ENCODE results near the gene ZNF555. TPM values are rescaled to one million over a fixed set of nuclear protein-coding genes. Genes with fewer than 3 reads are reported as not detected.

The ZNF555 gene
- total and polyA plus RNA-seq, 2 of the 13 experiments (the other 11 are each of a cell fraction or from before 2014, with no cell fraction given): 5.0 to 8.0 TPM

DNA sequence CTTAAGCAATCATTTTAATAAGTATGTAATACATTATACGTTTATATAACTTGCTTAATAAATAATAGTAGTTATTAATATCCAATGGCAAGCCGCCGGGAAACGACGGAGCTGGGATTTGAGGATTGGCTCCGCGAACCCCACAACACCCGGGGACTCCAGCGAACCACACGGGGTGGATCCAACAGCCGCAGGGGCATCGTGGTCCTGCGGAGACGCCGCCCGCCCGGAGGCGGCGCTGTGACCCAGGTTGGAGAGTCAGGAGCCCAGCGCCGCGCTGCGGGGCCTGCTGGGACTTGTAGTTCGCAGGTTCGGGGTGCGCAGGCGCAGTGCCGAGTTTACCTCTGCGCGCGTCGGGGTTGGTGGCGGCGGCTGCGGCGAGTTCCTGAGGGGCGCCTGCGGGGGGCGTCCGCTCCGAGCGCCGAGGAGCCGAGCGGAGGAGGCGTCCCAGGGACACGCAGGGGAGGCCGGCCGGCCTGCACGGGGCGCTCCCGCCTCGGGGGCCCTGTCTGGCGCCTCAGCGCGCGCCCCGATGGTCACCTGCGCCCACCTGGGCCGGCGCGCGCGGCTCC is 21.6 kb upstream of the ZNF555 start, which contains the start of gene ZNF554 (continued):
- TF ChIP-seq, protein P1, sequence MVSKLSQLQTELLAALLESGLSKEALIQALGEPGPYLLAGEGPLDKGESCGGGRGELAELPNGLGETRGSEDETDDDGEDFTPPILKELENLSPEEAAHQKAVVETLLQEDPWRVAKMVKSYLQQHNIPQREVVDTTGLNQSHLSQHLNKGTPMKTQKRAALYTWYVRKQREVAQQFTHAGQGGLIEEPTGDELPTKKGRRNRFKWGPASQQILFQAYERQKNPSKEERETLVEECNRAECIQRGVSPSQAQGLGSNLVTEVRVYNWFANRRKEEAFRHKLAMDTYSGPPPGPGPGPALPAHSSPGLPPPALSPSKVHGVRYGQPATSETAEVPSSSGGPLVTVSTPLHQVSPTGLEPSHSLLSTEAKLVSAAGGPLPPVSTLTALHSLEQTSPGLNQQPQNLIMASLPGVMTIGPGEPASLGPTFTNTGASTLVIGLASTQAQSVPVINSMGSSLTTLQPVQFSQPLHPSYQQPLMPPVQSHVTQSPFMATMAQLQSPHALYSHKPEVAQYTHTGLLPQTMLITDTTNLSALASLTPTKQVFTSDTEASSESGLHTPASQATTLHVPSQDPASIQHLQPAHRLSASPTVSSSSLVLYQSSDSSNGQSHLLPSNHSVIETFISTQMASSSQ (IDR thresholded peaks at IDR 0.05; ENCODE audit: low read depth): no peak
- TF ChIP-seq, protein P1 (CRISPR knock-in tag; IDR thresholded peaks at IDR 0.05; ENCODE audit: borderline replicate concordance): peak; percentile 79
- TF ChIP-seq FOXK2 (IDR thresholded peaks at IDR 0.05): no peak
- 0 out of 2 replicates have a peak, but pooled peaks have one; percentile 77 for TF ChIP-seq MEIS1 (CRISPR knock-in tag; IDR thresholded peaks at IDR 0.05; ENCODE audit: borderline replicate concordance)
- 0 out of 2 replicates have a peak, but pooled peaks have one; percentile 40 for TF ChIP-seq DR1 (CRISPR knock-in tag; IDR thresholded peaks at IDR 0.05)
- TF ChIP-seq, protein P2, sequence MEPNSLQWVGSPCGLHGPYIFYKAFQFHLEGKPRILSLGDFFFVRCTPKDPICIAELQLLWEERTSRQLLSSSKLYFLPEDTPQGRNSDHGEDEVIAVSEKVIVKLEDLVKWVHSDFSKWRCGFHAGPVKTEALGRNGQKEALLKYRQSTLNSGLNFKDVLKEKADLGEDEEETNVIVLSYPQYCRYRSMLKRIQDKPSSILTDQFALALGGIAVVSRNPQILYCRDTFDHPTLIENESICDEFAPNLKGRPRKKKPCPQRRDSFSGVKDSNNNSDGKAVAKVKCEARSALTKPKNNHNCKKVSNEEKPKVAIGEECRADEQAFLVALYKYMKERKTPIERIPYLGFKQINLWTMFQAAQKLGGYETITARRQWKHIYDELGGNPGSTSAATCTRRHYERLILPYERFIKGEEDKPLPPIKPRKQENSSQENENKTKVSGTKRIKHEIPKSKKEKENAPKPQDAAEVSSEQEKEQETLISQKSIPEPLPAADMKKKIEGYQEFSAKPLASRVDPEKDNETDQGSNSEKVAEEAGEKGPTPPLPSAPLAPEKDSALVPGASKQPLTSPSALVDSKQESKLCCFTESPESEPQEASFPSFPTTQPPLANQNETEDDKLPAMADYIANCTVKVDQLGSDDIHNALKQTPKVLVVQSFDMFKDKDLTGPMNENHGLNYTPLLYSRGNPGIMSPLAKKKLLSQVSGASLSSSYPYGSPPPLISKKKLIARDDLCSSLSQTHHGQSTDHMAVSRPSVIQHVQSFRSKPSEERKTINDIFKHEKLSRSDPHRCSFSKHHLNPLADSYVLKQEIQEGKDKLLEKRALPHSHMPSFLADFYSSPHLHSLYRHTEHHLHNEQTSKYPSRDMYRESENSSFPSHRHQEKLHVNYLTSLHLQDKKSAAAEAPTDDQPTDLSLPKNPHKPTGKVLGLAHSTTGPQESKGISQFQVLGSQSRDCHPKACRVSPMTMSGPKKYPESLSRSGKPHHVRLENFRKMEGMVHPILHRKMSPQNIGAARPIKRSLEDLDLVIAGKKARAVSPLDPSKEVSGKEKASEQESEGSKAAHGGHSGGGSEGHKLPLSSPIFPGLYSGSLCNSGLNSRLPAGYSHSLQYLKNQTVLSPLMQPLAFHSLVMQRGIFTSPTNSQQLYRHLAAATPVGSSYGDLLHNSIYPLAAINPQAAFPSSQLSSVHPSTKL (CRISPR knock-in tag; IDR thresholded peaks at IDR 0.05): peak; percentile 69; the same call in 1 of the 2 replicates
- TF ChIP-seq GABPA (IDR thresholded peaks at IDR 0.05; ENCODE audit: low read depth, low read length): no peak
- peak; percentile 76 for TF ChIP-seq GABPA (CRISPR knock-in tag; IDR thresholded peaks at IDR 0.05; ENCODE audit: low read depth)
- TF ChIP-seq, protein P3, sequence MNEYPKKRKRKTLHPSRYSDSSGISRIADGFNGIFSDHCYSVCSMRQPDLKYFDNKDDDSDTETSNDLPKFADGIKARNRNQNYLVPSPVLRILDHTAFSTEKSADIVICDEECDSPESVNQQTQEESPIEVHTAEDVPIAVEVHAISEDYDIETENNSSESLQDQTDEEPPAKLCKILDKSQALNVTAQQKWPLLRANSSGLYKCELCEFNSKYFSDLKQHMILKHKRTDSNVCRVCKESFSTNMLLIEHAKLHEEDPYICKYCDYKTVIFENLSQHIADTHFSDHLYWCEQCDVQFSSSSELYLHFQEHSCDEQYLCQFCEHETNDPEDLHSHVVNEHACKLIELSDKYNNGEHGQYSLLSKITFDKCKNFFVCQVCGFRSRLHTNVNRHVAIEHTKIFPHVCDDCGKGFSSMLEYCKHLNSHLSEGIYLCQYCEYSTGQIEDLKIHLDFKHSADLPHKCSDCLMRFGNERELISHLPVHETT (CRISPR knock-in tag; conservative IDR thresholded peaks at IDR 0.05): no peak; the same call in 1 of the 2 replicates
- no peak for TF ChIP-seq NFE2L2 (IDR thresholded peaks at IDR 0.05; ENCODE audit: low read length)
- no peak for TF ChIP-seq HMG20B (CRISPR knock-in tag; conservative IDR thresholded peaks at IDR 0.05)
- TF ChIP-seq, protein P4, sequence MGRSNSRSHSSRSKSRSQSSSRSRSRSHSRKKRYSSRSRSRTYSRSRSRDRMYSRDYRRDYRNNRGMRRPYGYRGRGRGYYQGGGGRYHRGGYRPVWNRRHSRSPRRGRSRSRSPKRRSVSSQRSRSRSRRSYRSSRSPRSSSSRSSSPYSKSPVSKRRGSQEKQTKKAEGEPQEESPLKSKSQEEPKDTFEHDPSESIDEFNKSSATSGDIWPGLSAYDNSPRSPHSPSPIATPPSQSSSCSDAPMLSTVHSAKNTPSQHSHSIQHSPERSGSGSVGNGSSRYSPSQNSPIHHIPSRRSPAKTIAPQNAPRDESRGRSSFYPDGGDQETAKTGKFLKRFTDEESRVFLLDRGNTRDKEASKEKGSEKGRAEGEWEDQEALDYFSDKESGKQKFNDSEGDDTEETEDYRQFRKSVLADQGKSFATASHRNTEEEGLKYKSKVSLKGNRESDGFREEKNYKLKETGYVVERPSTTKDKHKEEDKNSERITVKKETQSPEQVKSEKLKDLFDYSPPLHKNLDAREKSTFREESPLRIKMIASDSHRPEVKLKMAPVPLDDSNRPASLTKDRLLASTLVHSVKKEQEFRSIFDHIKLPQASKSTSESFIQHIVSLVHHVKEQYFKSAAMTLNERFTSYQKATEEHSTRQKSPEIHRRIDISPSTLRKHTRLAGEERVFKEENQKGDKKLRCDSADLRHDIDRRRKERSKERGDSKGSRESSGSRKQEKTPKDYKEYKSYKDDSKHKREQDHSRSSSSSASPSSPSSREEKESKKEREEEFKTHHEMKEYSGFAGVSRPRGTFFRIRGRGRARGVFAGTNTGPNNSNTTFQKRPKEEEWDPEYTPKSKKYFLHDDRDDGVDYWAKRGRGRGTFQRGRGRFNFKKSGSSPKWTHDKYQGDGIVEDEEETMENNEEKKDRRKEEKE (IDR thresholded peaks at IDR 0.05): no peak
- TF ChIP-seq, protein P5, sequence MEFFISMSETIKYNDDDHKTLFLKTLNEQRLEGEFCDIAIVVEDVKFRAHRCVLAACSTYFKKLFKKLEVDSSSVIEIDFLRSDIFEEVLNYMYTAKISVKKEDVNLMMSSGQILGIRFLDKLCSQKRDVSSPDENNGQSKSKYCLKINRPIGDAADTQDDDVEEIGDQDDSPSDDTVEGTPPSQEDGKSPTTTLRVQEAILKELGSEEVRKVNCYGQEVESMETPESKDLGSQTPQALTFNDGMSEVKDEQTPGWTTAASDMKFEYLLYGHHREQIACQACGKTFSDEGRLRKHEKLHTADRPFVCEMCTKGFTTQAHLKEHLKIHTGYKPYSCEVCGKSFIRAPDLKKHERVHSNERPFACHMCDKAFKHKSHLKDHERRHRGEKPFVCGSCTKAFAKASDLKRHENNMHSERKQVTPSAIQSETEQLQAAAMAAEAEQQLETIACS (CRISPR knock-in tag; IDR thresholded peaks at IDR 0.05): peak; percentile 62; the same call in 1 of the 2 replicates
- peak; percentile 69; the same call in 1 of the 2 replicates for TF ChIP-seq RFXAP (CRISPR knock-in tag; IDR thresholded peaks at IDR 0.05; ENCODE audit: borderline replicate concordance)
- peak; percentile 30; the same call in 1 of the 2 replicates for TF ChIP-seq KLF12 (CRISPR knock-in tag; IDR thresholded peaks at IDR 0.05; ENCODE audit: borderline replicate concordance)
